ENCODE measurements around the gene RSPH1.
A peak's percentile ranks its signal among the peaks of the same experiment; 100 is the strongest.
"Not testable (repeated sequence)": the region's sequence is repeated elsewhere in the genome, so short reads cannot be mapped to it uniquely, and the experiment has no call there.

Gene RSPH1

DNA sequence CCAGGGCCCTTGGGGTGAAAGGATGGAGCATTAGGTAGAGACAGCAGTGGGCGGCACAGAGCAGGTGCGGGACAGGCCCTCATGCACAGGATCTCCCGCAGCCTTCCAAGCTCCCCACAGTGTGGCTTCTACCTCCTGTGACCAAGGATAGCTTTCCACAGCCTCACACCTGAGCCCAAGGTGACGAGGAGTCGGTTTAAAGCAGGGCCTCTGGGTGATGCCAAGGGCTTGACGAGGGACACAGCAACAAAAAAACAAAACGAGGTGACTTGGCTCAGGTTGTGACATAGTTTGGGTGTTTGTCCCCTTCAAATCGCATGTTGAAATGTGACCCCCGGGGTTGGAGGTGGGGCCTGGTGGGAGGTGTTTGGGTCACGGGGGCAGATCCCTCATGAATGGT, 15.3 kb downstream of the RSPH1 start:
- no peak for DNase-seq

GRCh38 chr21:42479582-42479981, 16.4 kb downstream of the RSPH1 start:
- no peak for DNase-seq

DNA sequence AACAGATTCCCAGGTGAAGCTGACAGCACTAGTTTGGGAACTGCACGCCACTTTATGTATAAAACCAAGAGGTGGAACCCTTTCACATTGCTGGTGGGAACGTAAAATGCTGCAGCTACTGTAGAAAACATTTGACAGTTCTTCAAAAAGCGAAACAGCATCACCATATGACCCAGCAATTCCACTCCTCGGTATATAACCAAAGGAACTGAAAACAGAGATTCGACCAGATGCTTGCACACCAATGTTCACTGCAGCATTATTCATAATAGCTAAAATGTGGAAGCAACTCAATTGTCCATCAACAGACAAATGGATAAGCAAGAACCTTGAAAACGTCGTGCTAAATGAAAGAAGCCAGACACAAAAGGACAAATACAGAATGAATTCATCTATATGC, 17.5 kb downstream of the RSPH1 start:
- no peak for DNase-seq

- no peak for DNase-seq
These were observed 19.4 kb downstream of the RSPH1 start for GRCh38 chr21:42476388-42477331.

GRCh38 chr21:42475526-42476387, 20.3 kb downstream of the RSPH1 start:
- DNase-seq: no peak

- DNase-seq: no peak
These were observed 21.0 kb downstream of the RSPH1 start for GRCh38 chr21:42475036-42475435.

DNA sequence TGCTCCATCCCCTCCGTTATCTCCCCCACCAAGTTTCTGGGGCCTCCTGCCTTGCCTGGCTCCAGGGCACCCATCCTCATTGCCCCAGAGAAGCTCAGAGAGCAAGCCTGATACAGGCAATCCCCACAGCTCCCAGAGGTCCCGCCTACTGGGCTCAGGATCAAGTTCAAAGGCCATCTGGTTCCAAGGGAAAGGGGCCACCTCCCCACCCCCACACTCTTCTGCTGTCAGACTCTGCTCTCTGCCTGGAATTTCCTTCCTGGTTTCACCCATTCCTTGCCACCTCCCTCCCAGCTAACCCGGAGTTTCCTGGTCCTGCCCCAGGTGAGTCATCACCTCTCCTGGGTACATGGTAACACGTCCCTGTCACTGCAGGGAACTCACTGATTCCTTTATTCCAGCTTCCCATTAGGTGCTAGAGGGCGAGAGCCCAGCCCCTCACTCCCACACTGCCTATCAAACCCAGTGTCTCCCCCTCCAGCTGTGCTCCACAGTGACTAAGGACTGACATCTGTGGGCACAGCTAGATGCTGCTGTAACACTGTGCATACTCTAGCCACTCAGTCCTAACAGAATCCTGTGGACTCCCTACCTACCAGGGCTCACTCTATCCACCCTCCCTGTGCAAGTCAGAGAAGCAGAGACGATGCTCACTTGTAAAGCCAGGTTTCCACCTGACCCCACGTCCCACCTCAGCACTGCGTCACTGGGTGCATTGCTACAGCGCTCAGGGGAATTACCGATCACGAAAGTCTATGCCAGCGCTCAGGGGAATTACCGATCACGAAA, 21.8 kb downstream of the RSPH1 start:
- no peak for DNase-seq

- DNase-seq: no peak
These were observed 22.5 kb downstream of the RSPH1 start for GRCh38 chr21:42473498-42474042.

GRCh38 chr21:42472521-42472920, 23.5 kb downstream of the RSPH1 start:
- DNase-seq: no peak

DNA sequence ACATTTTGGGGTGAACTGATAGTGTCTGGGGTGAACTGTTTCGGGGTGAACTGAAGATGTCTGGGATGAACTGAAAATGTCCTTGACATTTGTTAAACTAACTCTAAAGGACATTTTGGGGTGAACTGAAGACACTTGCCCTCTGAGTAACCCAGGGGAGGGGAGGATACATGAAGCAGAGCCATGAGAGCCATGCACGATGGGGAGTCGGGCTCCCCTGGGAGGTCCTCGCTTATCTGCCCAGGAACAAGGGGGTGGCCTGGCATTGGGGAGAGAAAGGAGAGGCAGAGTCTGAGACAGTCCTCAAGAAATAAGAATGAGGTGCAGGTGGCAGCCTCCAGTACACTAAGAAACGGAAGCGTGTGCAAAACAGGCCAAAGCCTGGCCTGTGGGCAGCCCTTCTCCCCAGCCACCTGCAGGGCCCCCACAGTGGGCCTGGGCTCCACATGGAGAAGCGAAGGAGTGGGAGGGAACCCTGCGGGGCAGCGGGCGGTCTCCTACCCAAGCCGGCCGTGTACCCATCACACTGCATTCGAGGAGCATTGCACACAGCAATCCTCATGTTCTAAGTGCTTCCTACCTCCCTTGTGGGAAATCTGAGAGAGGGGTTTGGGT, 24.2 kb downstream of the RSPH1 start:
- DNase-seq: no peak

DNA sequence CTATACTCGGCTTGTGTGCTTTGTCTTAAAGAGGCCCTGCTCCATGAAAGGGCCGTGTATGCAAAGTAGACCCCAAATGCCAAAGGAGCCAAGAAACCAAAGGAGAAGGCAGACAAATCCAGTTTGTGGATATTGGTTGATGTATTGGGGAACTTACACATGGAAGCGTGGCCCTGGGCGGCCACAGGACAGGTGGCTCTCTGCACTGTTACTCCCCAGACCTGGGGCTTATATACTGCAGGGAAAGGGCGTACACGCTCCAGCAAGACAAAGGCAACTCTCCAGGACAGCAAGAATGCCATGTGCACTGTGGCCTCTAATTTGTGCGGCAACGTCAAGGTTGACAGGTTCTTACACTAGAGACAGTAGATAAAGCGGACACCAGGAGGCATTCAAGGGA, 24.8 kb downstream of the RSPH1 start:
- no peak for DNase-seq

GRCh38 chr21:42469726-42470125, 26.3 kb downstream of the RSPH1 start:
- DNase-seq: not testable (repeated sequence)

- no peak for DNase-seq
These were observed 26.8 kb downstream of the RSPH1 start for GRCh38 chr21:42469272-42469671.

DNA sequence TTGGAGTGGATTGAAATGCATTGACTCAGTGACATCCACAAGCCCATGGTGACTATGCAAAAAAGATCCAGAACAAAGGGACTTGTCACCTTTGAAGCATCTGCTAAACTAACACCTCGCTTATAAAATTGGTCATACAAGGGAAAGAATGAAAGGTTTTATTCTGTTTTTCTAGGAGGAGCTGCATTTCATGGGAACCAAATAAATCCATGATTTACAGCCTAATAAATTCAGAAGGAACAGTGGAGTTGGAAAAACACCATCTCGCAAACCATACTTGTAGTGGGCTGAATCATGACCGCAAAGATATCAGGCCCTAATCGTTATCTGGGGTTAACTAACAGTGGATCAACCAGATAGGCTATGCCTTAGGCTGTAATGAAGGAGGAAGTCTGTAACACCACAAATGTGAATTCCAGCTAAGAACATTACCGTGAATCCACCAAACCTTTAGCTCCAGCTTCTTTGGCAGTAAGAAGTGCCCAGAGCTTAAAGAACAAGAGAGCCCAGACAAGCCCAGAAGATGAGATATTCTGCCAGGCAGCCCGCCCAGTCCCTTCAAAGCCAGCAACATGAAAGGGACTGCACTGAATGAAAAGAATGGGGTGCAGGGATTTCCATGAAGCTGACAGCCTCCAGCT, 27.4 kb downstream of the RSPH1 start:
- no peak for DNase-seq

DNA sequence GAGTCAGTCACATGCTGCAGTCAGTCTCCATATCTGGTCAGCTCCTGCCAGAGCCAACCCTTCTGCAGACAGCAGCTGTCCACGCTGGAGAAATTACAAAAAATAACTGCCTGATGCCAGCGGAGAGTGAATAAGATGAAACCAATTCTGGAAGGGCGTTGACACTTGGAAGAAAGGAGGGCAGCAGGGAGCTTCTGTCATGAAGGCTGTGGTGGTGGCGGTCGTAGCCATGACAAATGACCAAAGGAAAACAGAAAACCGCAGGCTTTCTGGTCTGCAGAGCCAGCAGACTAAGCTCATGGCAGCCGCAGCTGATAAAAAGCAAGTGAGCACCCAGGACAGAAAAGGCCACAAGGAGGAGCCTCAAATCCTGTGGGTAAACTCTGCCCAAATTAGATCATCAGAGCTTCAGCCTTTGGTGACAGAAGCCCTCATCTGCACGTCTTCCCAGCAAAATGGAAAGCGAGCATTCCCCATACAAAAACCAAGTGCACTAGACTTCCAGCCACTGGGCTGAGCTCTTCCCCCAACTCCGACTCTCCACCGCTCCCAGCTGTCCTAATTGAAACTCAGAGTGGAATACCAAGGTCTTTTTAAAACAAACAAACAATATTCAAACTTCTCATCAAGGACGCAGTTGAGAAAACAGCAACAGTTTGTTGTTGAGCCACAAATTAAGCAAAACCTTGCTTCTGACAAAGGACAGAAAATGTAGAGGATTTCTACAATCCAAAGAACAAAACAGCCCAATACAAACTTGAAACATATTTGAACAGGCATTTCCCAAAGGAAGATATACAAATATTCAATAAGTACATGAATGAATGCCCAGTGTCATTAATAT, 28.7 kb downstream of the RSPH1 start:
- peak; percentile 80 for DNase-seq

DNA sequence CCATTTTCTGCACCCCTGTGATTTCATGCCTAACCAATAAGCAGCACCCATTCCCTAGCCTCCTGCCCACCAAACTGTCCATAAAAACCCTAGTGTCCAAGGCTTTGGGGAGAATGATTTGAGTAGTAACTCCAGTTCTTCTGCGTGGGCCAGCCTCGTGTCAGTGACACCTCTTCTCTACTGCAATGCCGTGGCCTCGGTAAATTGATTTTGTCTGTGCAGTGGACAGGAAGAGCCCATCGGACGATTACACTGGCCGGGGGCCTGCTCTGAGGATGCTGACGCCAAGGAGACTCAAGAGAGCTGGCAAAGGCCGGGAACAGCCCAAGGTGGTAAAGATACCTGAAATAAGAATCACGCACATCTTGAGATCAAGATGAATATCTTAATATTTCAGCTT, 29.3 kb downstream of the RSPH1 start:
- no peak for DNase-seq

GRCh38 chr21:42465803-42466127, 30.3 kb downstream of the RSPH1 start:
- no peak for DNase-seq

DNA sequence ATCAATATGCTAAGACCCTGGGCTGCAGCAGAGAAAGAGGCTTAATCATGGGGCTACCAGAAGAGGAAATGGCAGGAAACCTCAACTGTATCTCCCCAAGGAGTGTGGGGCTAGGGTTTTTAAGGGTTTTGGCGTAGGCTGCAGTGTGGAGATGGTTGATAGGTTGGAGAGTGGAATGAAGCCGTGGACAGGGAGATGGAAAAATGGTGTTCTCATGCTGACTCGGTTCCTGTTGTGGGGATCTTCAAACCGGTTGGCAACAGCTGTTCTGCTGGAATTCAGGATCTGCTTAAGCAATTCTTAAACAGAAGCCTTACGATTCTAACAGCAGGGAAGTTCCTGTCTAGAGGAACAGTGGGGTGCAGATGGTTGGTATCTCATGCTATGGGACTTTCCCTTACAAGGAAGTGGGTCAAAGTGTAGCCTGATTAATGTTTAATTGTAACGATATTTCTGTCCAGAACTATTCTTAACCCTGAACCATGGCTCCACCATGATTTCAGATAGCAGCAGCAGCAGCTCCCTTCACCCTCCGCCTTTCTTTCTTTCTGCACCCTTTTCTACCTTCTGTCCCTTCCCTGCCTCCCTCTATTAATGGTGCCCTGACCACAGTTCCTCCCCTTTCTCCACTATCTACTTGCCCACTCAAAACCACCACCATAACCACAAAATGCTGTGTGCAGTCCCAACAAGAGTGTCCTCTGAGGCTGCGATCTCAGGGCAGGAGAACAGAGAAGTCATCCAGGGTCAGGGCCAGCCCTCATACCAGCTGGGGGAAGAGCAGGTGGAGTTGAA, 30.8 kb downstream of the RSPH1 start:
- DNase-seq: peak; percentile 28

GRCh38 chr21:42463861-42464515, 32.0 kb downstream of the RSPH1 start:
- DNase-seq: no peak
